H1 (cell line): Measurements from ENCODE around the gene RNF123. TPM values are rescaled to one million over a fixed set of nuclear protein-coding genes. Genes with fewer than 3 reads are reported as not detected.

ENCODE experiments used
- CTCF ChIA-PET: fragments of 300-600 bp; sonication (Branson Sonifier 250); formaldehyde crosslinking; loops from one replicate; lab custom pipeline; 2021; ENCODE audit not compliant: partially characterized antibody; lab: Charles Lee
- POLR2A ChIA-PET: fragments of 300-600 bp; sonication (Branson Sonifier 250); formaldehyde crosslinking; loops from one replicate; lab custom pipeline; 2021; ENCODE audit warnings: inconsistent platforms; ENCODE audit not compliant: partially characterized antibody; lab: Charles Lee
- DNase-seq, 2 experiments: peaks; one replicate each; pipeline versions ENCODE4 v3.0.0 to v3.0.0-alpha.2; 2010 to 2022; ENCODE audit warnings: low spot score in 2 of 2, low read depth in 1 of 2, mixed read lengths in 1 of 2
- FAIRE-seq: peaks from 2 replicates; lab custom pipeline; 2011; peaks lifted over from hg19 to GRCh38; lab: Jason Lieb, UNC
- H2AFZ ChIP-seq: 2 replicates; pipeline ENCODE4 v1.8.1; 2012; ENCODE audit warnings: low read length, inconsistent platforms
- H2AK5ac ChIP-seq: 2 replicates; pipeline ENCODE4 v1.6.1; 2013; ENCODE audit warnings: low read depth, low read length
- H2BK120ac ChIP-seq: replicated peaks from 2 replicates; pipeline ENCODE3; 2013; ENCODE audit warnings: low read depth, low read length, inconsistent platforms
- H2BK12ac ChIP-seq: 2 replicates; pipeline ENCODE4 v1.6.1; 2013; ENCODE audit warnings: low read depth, low read length
- H2BK15ac ChIP-seq: 2 replicates; pipeline ENCODE4 v1.6.1; 2013; ENCODE audit warnings: low read length
- H2BK20ac ChIP-seq: 2 replicates; pipeline ENCODE4 v1.6.1; 2013; ENCODE audit warnings: low read length
- H2BK5ac ChIP-seq: 2 replicates; pipeline ENCODE4 v1.6.1; 2013; ENCODE audit warnings: low read depth, low read length
- H3K14ac ChIP-seq: 2 replicates; pipeline ENCODE4 v1.6.1; 2013; ENCODE audit warnings: inconsistent platforms; ENCODE audit not compliant: insufficient read length
- H3K18ac ChIP-seq: 2 replicates; pipeline ENCODE4 v1.6.1; 2013; ENCODE audit warnings: low read length; ENCODE audit errors: extremely low read depth
- H3K23ac ChIP-seq: 2 replicates; pipeline ENCODE4 v1.6.1; 2013; ENCODE audit warnings: inconsistent platforms; ENCODE audit not compliant: insufficient read length
- H3K23me2 ChIP-seq: 2 replicates; pipeline ENCODE4 v1.6.1; 2013; ENCODE audit warnings: low read depth, low read length
- H3K27ac ChIP-seq: 2 replicates; pipeline ENCODE4 v1.6.1; 2011; ENCODE audit warnings: low read depth, low read length, inconsistent platforms
- H3K27me3 ChIP-seq, 4 experiments: replicated peaks in 1 of 4; 1 replicate in 1 of 4; 2 replicates in 3 of 4; pipeline versions ENCODE4 v1.6.1 to v1.8.1; 2011 to 2013; ENCODE audit warnings: low read length in 3 of 4, mild to moderate bottlenecking in 3 of 4, inconsistent platforms in 2 of 4, mixed read lengths in 2 of 4, moderate library complexity in 1 of 4; ENCODE audit not compliant: control insufficient read depth in 3 of 4, insufficient read depth in 3 of 4; ENCODE audit errors: extremely low read depth in 1 of 4
- H3K36me3 ChIP-seq, 4 experiments: 2 replicates each; pipeline versions ENCODE4 v1.6.1 to v1.8.1; 2011 to 2013; ENCODE audit warnings: mild to moderate bottlenecking in 4 of 4, low read length in 3 of 4, moderate library complexity in 2 of 4, control low read depth in 1 of 4, inconsistent platforms in 1 of 4; ENCODE audit not compliant: insufficient read depth in 4 of 4, control insufficient read depth in 2 of 4
- H3K4ac ChIP-seq: replicated peaks from 2 replicates; pipeline ENCODE3; 2013; ENCODE audit warnings: low read length, low read depth, mixed read lengths, inconsistent platforms; ENCODE audit not compliant: insufficient read length
- H3K4me1 ChIP-seq, 4 experiments: replicated peaks in 1 of 4; 1 replicate in 1 of 4; 2 replicates in 3 of 4; pipeline versions ENCODE4 v1.6.1 to v1.8.1; 2011 to 2013; ENCODE audit warnings: low read length in 3 of 4, inconsistent platforms in 2 of 4, mixed read lengths in 1 of 4; ENCODE audit not compliant: insufficient read depth in 4 of 4, control insufficient read depth in 3 of 4
- H3K4me2 ChIP-seq, 2 experiments: 2 replicates each; pipeline versions ENCODE4 v1.6.1 to v1.8.1; 2011 to 2013; ENCODE audit warnings: low read depth in 2 of 2, low read length in 2 of 2, control low read depth in 1 of 2, inconsistent platforms in 1 of 2, mild to moderate bottlenecking in 1 of 2; ENCODE audit not compliant: insufficient read depth in 1 of 2
- H3K4me3 ChIP-seq, 4 experiments: fragments of 200-600, 300-600 bp in 1 of 4; sonication (generic), shearing (Covaris generic), sonication (Bioruptor Twin) in 1 of 4; 2 replicates each; pipeline versions ENCODE4 v1.5.1 to v1.8.1; 2011 to 2016; ENCODE audit warnings: low read length in 4 of 4, low read depth in 3 of 4, control low read depth in 2 of 4, inconsistent platforms in 2 of 4, mild to moderate bottlenecking in 2 of 4, mixed read lengths in 1 of 4, moderate library complexity in 1 of 4; ENCODE audit not compliant: insufficient read depth in 2 of 4; ENCODE audit errors: extremely low read depth in 1 of 4
- H3K56ac ChIP-seq: replicated peaks from 2 replicates; pipeline ENCODE3; 2013; ENCODE audit warnings: low read depth, mild to moderate bottlenecking, mixed read lengths, low read length, inconsistent platforms; ENCODE audit not compliant: insufficient read length
- H3K79me1 ChIP-seq: 2 replicates; pipeline ENCODE4 v1.6.1; 2013; ENCODE audit warnings: low read depth, low read length, control low read depth
- H3K79me2 ChIP-seq, 2 experiments: 2 replicates each; pipeline versions ENCODE4 v1.6.1 to v1.8.1; 2012 to 2013; ENCODE audit warnings: low read length in 2 of 2, mild to moderate bottlenecking in 2 of 2, inconsistent platforms in 1 of 2; ENCODE audit not compliant: insufficient read depth in 2 of 2, control insufficient read depth in 1 of 2
- H3K9ac ChIP-seq, 4 experiments: replicated peaks in 1 of 4; 1 replicate in 1 of 4; 2 replicates in 3 of 4; pipeline versions ENCODE4 v1.6.1 to v1.8.1; 2011 to 2013; ENCODE audit warnings: low read depth in 3 of 4, low read length in 3 of 4, control low read depth in 2 of 4, mild to moderate bottlenecking in 2 of 4, moderate library complexity in 2 of 4, inconsistent platforms in 1 of 4; ENCODE audit errors: extremely low read depth in 1 of 4
- H3K9me3 ChIP-seq, 2 experiments: 2 replicates each; pipeline versions ENCODE4 v1.6.1 to v1.8.1; 2012 to 2013; ENCODE audit warnings: mild to moderate bottlenecking in 2 of 2, moderate library complexity in 2 of 2, control low read depth in 1 of 2, inconsistent platforms in 1 of 2, low read depth in 1 of 2, low read length in 1 of 2, mixed read lengths in 1 of 2; ENCODE audit not compliant: insufficient read depth in 2 of 2
- H4K20me1 ChIP-seq, 2 experiments: replicated peaks in 1 of 2; 2 replicates each; pipeline versions ENCODE3 to v1.8.1; 2011 to 2013; ENCODE audit warnings: inconsistent platforms in 2 of 2, low read length in 2 of 2, mild to moderate bottlenecking in 1 of 2; ENCODE audit not compliant: insufficient read depth in 2 of 2, control insufficient read depth in 1 of 2
- H4K5ac ChIP-seq: 2 replicates; pipeline ENCODE4 v1.6.1; 2013; ENCODE audit warnings: low read length, low read depth, mixed read lengths, inconsistent platforms; ENCODE audit not compliant: insufficient read length
- H4K8ac ChIP-seq: 2 replicates; pipeline ENCODE4 v1.8.0; 2013; ENCODE audit warnings: mild to moderate bottlenecking, moderate library complexity, low read length, inconsistent platforms; ENCODE audit not compliant: insufficient read depth; ENCODE audit errors: extremely low read depth
- H4K91ac ChIP-seq: replicated peaks from 2 replicates; pipeline ENCODE3; 2013; ENCODE audit warnings: low read length, mixed read lengths, inconsistent platforms; ENCODE audit not compliant: insufficient read length
- BCL11A ChIP-seq, 2 experiments: IDR thresholded peaks; one replicate each; pipeline ENCODE4 v1.6.1; 2011; ENCODE audit warnings: low read depth in 2 of 2, low read length in 2 of 2, mild to moderate bottlenecking in 2 of 2
- CBX8 ChIP-seq: fragments of 300-800, 300-1000 bp; sonication (generic); IDR thresholded peaks from 2 replicates; pipeline ENCODE4 v1.7.1; 2016; ENCODE audit warnings: low read depth, low read length, borderline replicate concordance
- CEBPB ChIP-seq: IDR thresholded peaks from 2 replicates; pipeline ENCODE4 v1.6.1; 2012; ENCODE audit warnings: low read depth, low read length
- CREB1 ChIP-seq: IDR thresholded peaks from 2 replicates; pipeline ENCODE4 v1.6.1; 2012; ENCODE audit warnings: inconsistent platforms
- FOSL1 ChIP-seq: IDR thresholded peaks from 2 replicates; pipeline ENCODE4 v1.6.1; 2011; ENCODE audit warnings: mild to moderate bottlenecking, low read depth, low read length, moderate library complexity; ENCODE audit not compliant: insufficient read depth
- GTF2F1 ChIP-seq: IDR thresholded peaks from 2 replicates; pipeline ENCODE4 v1.6.1; 2012; ENCODE audit warnings: low read depth, low read length, improper control_type of control experiment, borderline replicate concordance
- KDM4A ChIP-seq: IDR thresholded peaks from one replicate; pipeline ENCODE4 v1.7.1; 2012; ENCODE audit warnings: low read depth, mild to moderate bottlenecking, moderate library complexity, low read length, inconsistent platforms; ENCODE audit not compliant: severe bottlenecking
- NANOG ChIP-seq: IDR thresholded peaks from 2 replicates; pipeline ENCODE4 v1.6.1; 2011; ENCODE audit warnings: low read length, low read depth, mild to moderate bottlenecking, inconsistent platforms; ENCODE audit not compliant: insufficient read depth, poor library complexity, severe bottlenecking
- RNF2 ChIP-seq: fragments of 200-900, 300-1000 bp; sonication (generic); IDR thresholded peaks from 2 replicates; pipeline ENCODE4 v1.7.1; 2016; ENCODE audit warnings: borderline replicate concordance, low read depth, mild to moderate bottlenecking, antibody characterized with exemption, low read length; ENCODE audit not compliant: poor library complexity, severe bottlenecking; ENCODE audit errors: missing control alignments
- SP2 ChIP-seq: IDR thresholded peaks from 2 replicates; pipeline ENCODE4 v1.6.1; 2012; ENCODE audit warnings: mild to moderate bottlenecking, low read length, inconsistent platforms
- TBP ChIP-seq: IDR thresholded peaks from 2 replicates; pipeline ENCODE4 v1.6.1; 2011; ENCODE audit warnings: low read depth, low read length, improper control_type of control experiment
- WGBS, 2 experiments: shearing (Covaris generic) in 1 of 2; methylation state at CpG; one replicate each; pipeline versions ENCODE4 v1.1.6 to v1.1.7; 2013 to 2015; ENCODE audit warnings: low lambda C conversion rate in 2 of 2, mixed read lengths in 2 of 2, inconsistent platforms in 1 of 2, low coverage in 1 of 2, missing lambda C conversion rate in 1 of 2; ENCODE audit not compliant: insufficient replicate concordance in 2 of 2, insufficient coverage in 1 of 2, insufficient read length in 1 of 2; ENCODE audit errors: extremely low coverage in 1 of 2, missing lambda C conversion rate in 1 of 2; 5-methylcytosine and 5-hydroxymethylcytosine counted together
- polyA plus RNA-seq, 7 experiments: library from polyadenylated mRNA; depleted of rRNA in 3 of 7; stranded (reverse) in 5 of 7; unstranded in 2 of 7; fragments of >200 nt in 5 of 7; fragments of 200-250 nt in 2 of 7; gene quantifications; 1 replicate in 5 of 7; 2 replicates in 1 of 7; 4 replicates in 1 of 7; pipeline versions ENCODE4 v1.2.1 to v1.2.3, GENCODE V29; 2011 to 2013; ENCODE audit warnings: missing spikeins in 2 of 7, mixed read lengths in 2 of 7
- total RNA-seq: library from RNA; stranded (reverse); fragmentation: NEBNext Ultra II Directional; extraction: Animal tissue kit (Norgen Biotek cat#: 25700); gene quantifications from 2 replicates; pipeline ENCODE4 v1.2.1, GENCODE V29; 2021

Gene RNF123
- total and polyA plus RNA-seq, 2 of the 8 experiments (the other 6 are each of a cell fraction or from before 2014, with no cell fraction given) = 30.5 to 57.7 TPM

DNA sequence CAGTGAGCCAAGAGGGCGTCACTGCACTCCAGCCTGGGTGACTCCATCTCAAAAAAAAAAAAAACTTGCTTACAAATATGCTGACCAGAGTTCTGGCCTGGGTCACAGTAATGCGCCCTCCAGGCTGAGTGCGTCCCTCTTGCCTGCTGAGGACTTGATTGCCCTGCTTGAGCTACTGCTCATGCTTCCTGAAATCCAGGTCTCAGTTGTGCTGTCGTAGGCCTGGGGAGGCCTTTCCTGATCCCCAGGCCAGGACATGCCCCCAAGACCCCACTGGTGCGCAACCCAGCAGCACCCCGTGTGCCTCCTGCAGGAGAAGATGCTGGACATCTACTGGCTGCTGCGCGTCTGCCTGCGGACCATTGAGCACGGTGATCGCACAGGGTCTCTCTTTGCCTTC lies 22.8 kb downstream of the RNF123 start:
- no peak for TF ChIP-seq FOSL1
- no peak for TF ChIP-seq NANOG
- no peak for TF ChIP-seq KDM4A
- TF ChIP-seq RNF2 = no peak
- TF ChIP-seq SP2 = no peak
- no peak for TF ChIP-seq CBX8
- no peak for TF ChIP-seq GTF2F1
- TF ChIP-seq CREB1 = no peak
- no peak for TF ChIP-seq CEBPB
- no peak for TF ChIP-seq BCL11A (IDR thresholded peaks at IDR 0.05; ENCODE audit: low read depth in 2 of 2, low read length in 2 of 2)
- no peak for TF ChIP-seq TBP
- 91% methylated on average over 11 of the region's 11 CpGs; no CpG with 5 or more reads in 1 of the 2 experiments for WGBS, 2 experiments
- Histone ChIP-seq H2BK120ac (no peak overlapping the region), H4K20me1 (peaks cover 0 to 4% of the 10 kb centered on the region in 2 experiments), H3K56ac (no peak overlapping the region), H3K79me2 (no peaks in the 10 kb centered on the region), H2AK5ac (no peak overlapping the region), H3K4me1 (peaks cover 0 to 3% (median 0%) of the 10 kb centered on the region in 4 experiments; a peak in 1 of 7 replicates), H2BK15ac (no peak overlapping the region), H3K4me3 (no peak overlapping the region), H3K4me2 (no peak overlapping the region), H3K23ac (no peak overlapping the region), H3K79me1 (no peaks in the 10 kb centered on the region), H2BK5ac (no peak overlapping the region), H3K18ac (no peak overlapping the region), H4K91ac (no peak overlapping the region), H3K36me3 (no peaks in the 10 kb centered on the region; a peak in 1 of 8 replicates), H3K9me3 (no peaks in the 10 kb centered on the region), H3K23me2 (no peaks in the 10 kb centered on the region; the same call in 1 of the 2 replicates), H3K4ac (no peak overlapping the region), H2AFZ (no peak overlapping the region), H3K14ac (no peak overlapping the region), H3K27me3 (no peaks in the 10 kb centered on the region), H2BK12ac (no peak overlapping the region), H4K5ac (no peak overlapping the region), H3K27ac (no peak overlapping the region), H2BK20ac (no peak overlapping the region), H4K8ac (no peak overlapping the region), H3K9ac (no peak overlapping the region)
- ChIA-PET POLR2A (interaction anchor here (0.6 to 3.8 kb wide), 7 partner anchors 9 to 219 kb away, joined by 3 to 41 read pairs (median 6); partner anchors contain the start of genes AMIGO3 and GMPPB), CTCF (interaction anchor here (0.6 to 3.7 kb wide), 8 partner anchors 8 to 159 kb away, joined by 3 to 55 read pairs (median 4); no protein-coding TSS in a partner anchor)
- DNase-seq = no peak
- no peak for FAIRE-seq
